Endothelial cell of umbilical vein (primary cell): ENCODE data around the gene C1orf210. TPM values are rescaled to one million over a fixed set of nuclear protein-coding genes. Genes with fewer than 3 reads are reported as not detected.

Source experiments
- BruUV-seq: library from RNA; stranded (reverse); fragments of 400-500 nt; replicated peaks from 2 replicates; lab custom pipeline; 2021; lab: Mats Ljungman, UMichigan
- CTCF ChIA-PET: fragments of 300-600, 350-600 bp; sonication (Branson Sonifier 250); formaldehyde crosslinking; loops from one replicate; lab custom pipeline; 2021; ENCODE audit warnings: antibody characterized with exemption, inconsistent platforms; lab: Charles Lee
- POLR2A ChIA-PET: fragments of 300-600, 350-600 bp; sonication (Branson Sonifier 250); formaldehyde crosslinking; loops from one replicate; lab custom pipeline; 2021; ENCODE audit warnings: antibody characterized with exemption, inconsistent platforms; lab: Charles Lee
- DNase-seq: peaks from one replicate; pipeline ENCODE4 v3.0.0-alpha.2; 2011; ENCODE audit warnings: low read depth, low spot score
- FAIRE-seq: peaks from 2 replicates; lab custom pipeline; 2011; peaks lifted over from hg19 to GRCh38; lab: Jason Lieb, UNC
- H2AFZ ChIP-seq: 2 replicates; pipeline ENCODE4 v1.6.0; 2012; ENCODE audit warnings: low read depth, low read length, control low read depth, inconsistent platforms
- H3K27ac ChIP-seq: 2 replicates; pipeline ENCODE4 v1.5.1; 2011; ENCODE audit warnings: low read depth, mild to moderate bottlenecking, control low read depth, low read length, moderate library complexity; ENCODE audit not compliant: insufficient read depth
- H3K27me3 ChIP-seq, 2 experiments: 2 replicates each; pipeline versions ENCODE4 v1.6.0 to v1.6.1; 2011; ENCODE audit warnings: low read length in 2 of 2, mixed read lengths in 1 of 2; ENCODE audit not compliant: control insufficient read depth in 2 of 2, insufficient read depth in 2 of 2
- H3K36me3 ChIP-seq, 2 experiments: 2 replicates in 1 of 2; 3 replicates in 1 of 2; pipeline ENCODE4 v1.5.1; 2011; ENCODE audit warnings: low read length in 2 of 2, mild to moderate bottlenecking in 1 of 2, moderate library complexity in 1 of 2; ENCODE audit not compliant: control insufficient read depth in 2 of 2, insufficient read depth in 2 of 2; ENCODE audit errors: extremely low read depth in 1 of 2
- H3K4me1 ChIP-seq: 3 replicates; pipeline ENCODE4 v1.5.1; 2011; ENCODE audit warnings: mild to moderate bottlenecking, low read length; ENCODE audit not compliant: control insufficient read depth, insufficient read depth; ENCODE audit errors: extremely low read depth
- H3K4me2 ChIP-seq: 2 replicates; pipeline ENCODE4 v1.6.1; 2011; ENCODE audit warnings: low read length, control low read depth, mixed read lengths; ENCODE audit not compliant: insufficient read depth
- H3K4me3 ChIP-seq, 3 experiments: fragments of 200-600 bp in 1 of 3; sonication (generic), shearing (Covaris generic) in 1 of 3; replicated peaks in 1 of 3; 2 replicates each; pipeline ENCODE4 v1.5.1; 2011 to 2016; ENCODE audit warnings: control low read depth in 3 of 3, low read length in 3 of 3, mild to moderate bottlenecking in 2 of 3, inconsistent platforms in 1 of 3, low read depth in 1 of 3, moderate library complexity in 1 of 3; ENCODE audit not compliant: insufficient read depth in 1 of 3
- H3K79me2 ChIP-seq: 2 replicates; pipeline ENCODE4 v1.6.0; 2012; ENCODE audit warnings: low read length, inconsistent platforms; ENCODE audit not compliant: control insufficient read depth, insufficient read depth
- H3K9ac ChIP-seq: replicated peaks from 2 replicates; pipeline ENCODE3; 2011; ENCODE audit warnings: low read length, control low read depth; ENCODE audit not compliant: insufficient read depth; ENCODE audit errors: extremely low read depth
- H3K9me1 ChIP-seq: replicated peaks from 3 replicates; pipeline ENCODE4 v1.6.0; 2011; ENCODE audit warnings: mild to moderate bottlenecking, low read length; ENCODE audit not compliant: control insufficient read depth, insufficient read depth; ENCODE audit errors: extremely low read depth
- H3K9me3 ChIP-seq: replicated peaks from 2 replicates; pipeline ENCODE4 v1.5.1; 2012; ENCODE audit warnings: low read length, inconsistent platforms; ENCODE audit not compliant: control insufficient read depth, insufficient read depth
- H4K20me1 ChIP-seq: replicated peaks from 2 replicates; pipeline ENCODE3; 2011; ENCODE audit warnings: mild to moderate bottlenecking, low read length; ENCODE audit not compliant: control insufficient read depth, insufficient read depth; ENCODE audit errors: extremely low read depth
- CTCF ChIP-seq, 2 donors: IDR thresholded peaks; 1 replicate in 1 of 2; 2 replicates in 1 of 2; pipeline ENCODE4 v1.5.1; 2011; ENCODE audit warnings: low read length in 2 of 2, mild to moderate bottlenecking in 2 of 2, moderate library complexity in 2 of 2, control low read depth in 1 of 2, inconsistent platforms in 1 of 2, low read depth in 1 of 2; ENCODE audit not compliant: insufficient read depth in 1 of 2; ENCODE audit errors: extremely low read depth in 1 of 2
- EZH2 ChIP-seq: IDR thresholded peaks from 2 replicates; pipeline ENCODE4 v1.6.1; 2012; ENCODE audit warnings: borderline replicate concordance, low read depth, mild to moderate bottlenecking, moderate library complexity, low read length, inconsistent platforms; ENCODE audit not compliant: severe bottlenecking
- FOS ChIP-seq: IDR thresholded peaks from 2 replicates; pipeline ENCODE4 v1.6.1; 2011; ENCODE audit warnings: mild to moderate bottlenecking, low read length, moderate library complexity, borderline replicate concordance; ENCODE audit not compliant: insufficient read depth
- GATA2 ChIP-seq: IDR thresholded peaks from 2 replicates; pipeline ENCODE4 v1.7.0; 2011; ENCODE audit warnings: low read depth, mild to moderate bottlenecking, moderate library complexity, mixed read lengths, low read length; ENCODE audit not compliant: insufficient read length, insufficient read depth
- JUN ChIP-seq: IDR thresholded peaks from 2 replicates; pipeline ENCODE4 v1.6.1; 2011; ENCODE audit warnings: borderline replicate concordance, low read depth; ENCODE audit not compliant: insufficient read length, insufficient read depth
- MAX ChIP-seq: IDR thresholded peaks from 2 replicates; pipeline ENCODE4 v1.6.1; 2011; ENCODE audit not compliant: insufficient read depth, insufficient read length
- MYC ChIP-seq: IDR thresholded peaks from one replicate; pipeline ENCODE4 v1.6.1; 2011; ENCODE audit warnings: mild to moderate bottlenecking, low read depth, low read length
- POLR2A ChIP-seq: IDR thresholded peaks from 2 replicates; pipeline ENCODE4 v1.6.1; 2012; ENCODE audit warnings: low read depth, mild to moderate bottlenecking, control low read depth, low read length
- POLR2AphosphoS5 ChIP-seq: IDR thresholded peaks from 2 replicates; pipeline ENCODE4 v1.6.1; 2012; ENCODE audit warnings: low read depth, mild to moderate bottlenecking, control low read depth, low read length, moderate library complexity; ENCODE audit not compliant: insufficient read depth
- dilution Hi-C: fragments of 300-500 bp; cut with MboI; formaldehyde crosslinking; loops from one replicate; pipeline ENCODE4 v1.15.0; 2019; ENCODE audit warnings: low sequenced_read_pairs; ENCODE audit not compliant: extremely low pct_ligation_motif_present
- intact Hi-C: fragments of 100-400 bp; cut with micrococcal nuclease; formaldehyde crosslinking; loops from one replicate; pipeline ENCODE4 v1.10.0; 2022
- polyA plus RNA-seq, 4 experiments: library from polyadenylated mRNA; depleted of rRNA in 3 of 4; stranded (reverse) in 3 of 4; unstranded in 1 of 4; fragments of >200 nt; gene quantifications; 2 replicates each; pipeline versions ENCODE4 v1.2.1 to v1.2.3, GENCODE V29; 2011 to 2012; ENCODE audit warnings: missing spikeins in 1 of 4
- total RNA-seq: library from RNA; stranded (reverse); gene quantifications from 2 replicates; pipeline ENCODE4 v1.2.3, GENCODE V29; 2021

Gene C1orf210
- total and polyA plus RNA-seq, 2 donors (not counting 3 experiments of a cell fraction or from before 2014, with no cell fraction given): not detected

DNA sequence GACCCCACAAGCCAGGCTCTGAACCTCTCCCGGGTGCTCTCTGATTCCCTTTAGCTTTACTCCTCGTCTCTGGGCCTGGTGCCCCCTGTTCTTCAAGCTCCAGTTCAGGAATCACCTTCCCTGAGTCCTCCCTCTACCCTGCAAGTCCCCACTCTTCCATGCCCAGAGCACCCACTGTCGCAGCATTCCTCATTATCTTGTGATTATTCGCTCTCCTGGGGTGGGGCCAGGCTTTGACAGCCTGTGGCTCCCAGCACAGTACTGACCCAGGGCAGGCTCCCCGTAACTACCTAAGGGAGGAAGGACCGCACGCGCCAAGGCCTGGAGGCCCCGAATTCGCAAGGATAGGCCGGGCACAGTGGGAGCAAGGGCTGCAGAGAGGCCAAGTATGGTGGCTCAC is 734 bp upstream of the C1orf210 start:
- intact Hi-C loops (no loop called here), dilution Hi-C loops (no loop called here)
- no peak overlapping the region for H2AFZ ChIP-seq
- no peak overlapping the region for H3K27ac ChIP-seq
- H3K4me2 ChIP-seq: no peak overlapping the region
- ChIA-PET CTCF (no interaction called here), POLR2A (interaction anchor here (0.5 to 0.7 kb wide), 2 partner anchors 40 to 50 kb away, joined by 5 read pairs; no protein-coding TSS in a partner anchor)
- H3K27me3 ChIP-seq: peaks cover 2 to 5% of the 10 kb centered on the region in 2 experiments
- no peak overlapping the region for H3K9ac ChIP-seq
- BruUV-seq: no TSS peak
- no peaks in the 10 kb centered on the region for H3K9me3 ChIP-seq
- no peak for TF ChIP-seq CTCF (IDR thresholded peaks at IDR 0.05; ENCODE audit: extremely low read depth in 1 of 2, insufficient read depth in 1 of 2, low read depth in 1 of 2, low read length in 2 of 2)
- TF ChIP-seq JUN: no peak
- TF ChIP-seq MAX: no peak
- no peak for TF ChIP-seq FOS
- TF ChIP-seq POLR2AphosphoS5: no peak
- no peak for TF ChIP-seq EZH2
- TF ChIP-seq MYC: no peak
- no peak for TF ChIP-seq GATA2
- no peak for TF ChIP-seq POLR2A
- DNase-seq: no peak
- no peaks in the 10 kb centered on the region for H3K36me3 ChIP-seq
- FAIRE-seq: no peak
- H3K4me3 ChIP-seq: no peak overlapping the region
- H4K20me1 ChIP-seq: no peaks in the 10 kb centered on the region
- H3K9me1 ChIP-seq: no peaks in the 10 kb centered on the region
- no peaks in the 10 kb centered on the region for H3K79me2 ChIP-seq
- no peaks in the 10 kb centered on the region for H3K4me1 ChIP-seq
